Prostate gland (tissue), 2 donors: ENCODE data around the gene CD177.

Experiments
- CTCF ChIP-seq, 4 experiments: fragments of 200-600 bp in 2 of 4; fragments of 450-650 bp in 2 of 4; sonication (generic) in 2 of 4; IDR thresholded peaks; 1 replicate in 3 of 4; 2 replicates in 1 of 4; pipeline ENCODE4 v1.5.1; 2016 to 2019; ENCODE audit warnings: antibody characterized with exemption in 4 of 4, mild to moderate bottlenecking in 2 of 4, moderate library complexity in 2 of 4
- POLR2A ChIP-seq: fragments of 450-650 bp; IDR thresholded peaks from one replicate; pipeline ENCODE4 v1.6.1; 2016; ENCODE audit warnings: antibody characterized with exemption, mild to moderate bottlenecking
- POLR2AphosphoS5 ChIP-seq: sonication (generic); formaldehyde crosslinking; IDR thresholded peaks from one replicate; pipeline ENCODE4 v1.6.1; 2017; ENCODE audit warnings: antibody characterized with exemption

- TF ChIP-seq CTCF (IDR thresholded peaks at IDR 0.05) (no peak), POLR2AphosphoS5 (no peak), POLR2A (no peak)
Measured at GRCh38 chr19:43320546-43320945, 32.9 kb upstream of the CD177 start.
